Erythroblast (primary cell): Measurements from ENCODE around the gene TMEM150A.
"Not testable (repeated sequence)": the region's sequence is repeated elsewhere in the genome, so short reads cannot be mapped to it uniquely, and the experiment has no call there.

ENCODE experiments used
- GATA1 ChIP-seq: IDR thresholded peaks from 2 replicates; pipeline ENCODE4 v1.6.1; 2011; ENCODE audit warnings: low read depth, mild to moderate bottlenecking, control low read depth, low read length, moderate library complexity
- POLR2A ChIP-seq: IDR thresholded peaks from 2 replicates; pipeline ENCODE4 v1.6.1; 2011; ENCODE audit warnings: mild to moderate bottlenecking, low read length

GRCh38 chr2:85592299-85592698 is 10.2 kb downstream of the TMEM150A start:
- not testable (repeated sequence) for TF ChIP-seq POLR2A, GATA1
